ENCODE measurements around the gene ETHE1. TPM values are rescaled to one million over a fixed set of nuclear protein-coding genes. Genes with fewer than 3 reads are reported as not detected.

ETHE1 gene
- total RNA-seq, 1 donor = 78.2 TPM

DNA sequence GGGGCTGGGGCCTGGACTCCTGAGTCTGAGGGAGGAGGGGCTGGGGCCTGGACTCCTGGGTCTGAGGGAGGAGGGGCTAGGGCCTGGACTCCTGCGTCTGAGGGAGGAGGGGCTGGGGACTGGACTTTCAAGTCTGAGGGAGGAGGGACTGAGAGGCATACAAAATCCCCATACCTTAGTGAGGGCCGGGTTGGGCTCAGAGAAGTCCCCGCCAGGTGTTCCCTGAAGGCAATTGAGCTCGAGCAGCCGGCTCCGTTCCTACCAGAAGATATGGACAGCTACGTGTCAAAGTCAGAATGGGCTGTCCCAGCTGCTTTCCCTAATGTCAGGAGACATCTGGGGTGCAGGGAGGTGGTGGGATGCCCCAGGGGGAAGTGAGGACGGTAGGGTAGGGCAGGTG, 31.9 kb downstream of the ETHE1 start:
- DNase-seq (ENCODE audit: low read depth) = no peak
- TF ChIP-seq, protein P1, sequence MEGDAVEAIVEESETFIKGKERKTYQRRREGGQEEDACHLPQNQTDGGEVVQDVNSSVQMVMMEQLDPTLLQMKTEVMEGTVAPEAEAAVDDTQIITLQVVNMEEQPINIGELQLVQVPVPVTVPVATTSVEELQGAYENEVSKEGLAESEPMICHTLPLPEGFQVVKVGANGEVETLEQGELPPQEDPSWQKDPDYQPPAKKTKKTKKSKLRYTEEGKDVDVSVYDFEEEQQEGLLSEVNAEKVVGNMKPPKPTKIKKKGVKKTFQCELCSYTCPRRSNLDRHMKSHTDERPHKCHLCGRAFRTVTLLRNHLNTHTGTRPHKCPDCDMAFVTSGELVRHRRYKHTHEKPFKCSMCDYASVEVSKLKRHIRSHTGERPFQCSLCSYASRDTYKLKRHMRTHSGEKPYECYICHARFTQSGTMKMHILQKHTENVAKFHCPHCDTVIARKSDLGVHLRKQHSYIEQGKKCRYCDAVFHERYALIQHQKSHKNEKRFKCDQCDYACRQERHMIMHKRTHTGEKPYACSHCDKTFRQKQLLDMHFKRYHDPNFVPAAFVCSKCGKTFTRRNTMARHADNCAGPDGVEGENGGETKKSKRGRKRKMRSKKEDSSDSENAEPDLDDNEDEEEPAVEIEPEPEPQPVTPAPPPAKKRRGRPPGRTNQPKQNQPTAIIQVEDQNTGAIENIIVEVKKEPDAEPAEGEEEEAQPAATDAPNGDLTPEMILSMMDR (IDR thresholded peaks at IDR 0.05; ENCODE audit: insufficient read depth, low read length) = no peak
- H3K4me3 ChIP-seq (ENCODE audit: low read depth, low read length) = no peak overlapping the region

- no peak overlapping the region for H3K4me3 ChIP-seq (ENCODE audit: low read depth, low read length)
- DNase-seq (ENCODE audit: low read depth) = no peak
- TF ChIP-seq, protein P1 (IDR thresholded peaks at IDR 0.05; ENCODE audit: insufficient read depth, low read length) = no peak
Observed at GRCh38 chr19:43490759-43491158, 36.2 kb downstream of the ETHE1 start.

GRCh38 chr19:43489979-43490599, 36.9 kb downstream of the ETHE1 start:
- DNase-seq (ENCODE audit: low read depth) = no peak
- TF ChIP-seq, protein P1 (IDR thresholded peaks at IDR 0.05; ENCODE audit: insufficient read depth, low read length) = no peak
- H3K4me3 ChIP-seq (ENCODE audit: low read depth, low read length) = no peak overlapping the region

DNA sequence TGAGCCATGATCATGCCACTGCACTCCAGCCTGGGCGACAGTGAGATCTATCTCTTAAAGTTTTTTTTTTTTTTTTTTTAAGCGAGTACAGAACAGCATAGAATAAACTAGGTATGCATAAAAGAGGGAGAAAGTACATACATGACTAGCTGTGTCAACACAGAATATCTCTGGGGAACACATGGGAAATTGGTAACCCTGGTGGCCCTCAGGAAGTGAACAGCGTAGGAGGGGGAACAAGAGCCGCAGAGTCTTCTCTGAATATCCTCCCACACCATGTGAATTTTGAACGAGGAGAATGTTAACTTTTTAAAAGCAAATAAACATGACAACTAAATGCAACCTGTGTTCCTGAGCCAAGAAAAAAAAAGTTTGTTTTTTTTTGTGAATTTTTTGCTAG, 37.7 kb downstream of the ETHE1 start:
- H3K4me3 ChIP-seq (ENCODE audit: low read depth, low read length) = no peak overlapping the region
- TF ChIP-seq, protein P1 (IDR thresholded peaks at IDR 0.05; ENCODE audit: insufficient read depth, low read length) = no peak
- DNase-seq (ENCODE audit: low read depth) = no peak

GRCh38 chr19:43488179-43488578, 38.8 kb downstream of the ETHE1 start:
- TF ChIP-seq, protein P1 (IDR thresholded peaks at IDR 0.05; ENCODE audit: insufficient read depth, low read length) = no peak
- no peak for DNase-seq (ENCODE audit: low read depth)
- H3K4me3 ChIP-seq (ENCODE audit: low read depth, low read length) = no peak overlapping the region

- DNase-seq (ENCODE audit: low read depth) = no peak
- TF ChIP-seq, protein P1 (IDR thresholded peaks at IDR 0.05; ENCODE audit: insufficient read depth, low read length) = no peak
- no peak overlapping the region for H3K4me3 ChIP-seq (ENCODE audit: low read depth, low read length)
Observed at GRCh38 chr19:43486412-43486811, 40.6 kb downstream of the ETHE1 start.

DNA sequence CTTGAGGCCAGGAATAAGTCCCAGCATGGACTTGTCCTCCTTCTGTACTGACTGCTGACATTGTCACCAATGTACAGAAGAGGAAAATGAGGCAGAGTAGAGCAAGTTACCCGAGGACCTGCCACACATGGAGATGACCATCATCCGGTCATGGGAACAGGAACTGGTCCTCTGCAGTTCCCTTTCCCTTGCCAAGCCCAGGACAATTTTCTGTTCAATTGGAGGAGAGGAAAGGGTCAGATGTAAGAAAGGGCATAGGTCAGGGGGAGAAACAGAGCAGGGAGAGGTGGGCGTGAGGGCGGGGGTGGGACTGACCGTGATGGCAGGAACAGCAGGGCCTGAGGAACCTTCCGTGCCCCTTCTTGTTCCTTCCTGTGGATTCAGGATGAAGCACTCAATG, 41.0 kb downstream of the ETHE1 start:
- no peak for DNase-seq (ENCODE audit: low read depth)
- H3K4me3 ChIP-seq (ENCODE audit: low read depth, low read length) = no peak overlapping the region
- TF ChIP-seq, protein P1 (IDR thresholded peaks at IDR 0.05; ENCODE audit: insufficient read depth, low read length) = no peak
